Activated T-helper 1 cell treated with anti-CD3 and anti-CD28 coated beads, Interleukin-12 subunit alpha, Interleukin-12 subunit beta, Interleukin-2, Interleukin-4 antibody, amounts not matched to agents 30 ng/mL and 10 ng/mL and 1 ng/mL, durations not matched to agents 14 hours and 24 hours and 36 hours (primary cell): ENCODE measurements around the gene AVPR2. TPM values are rescaled to one million over a fixed set of nuclear protein-coding genes. Genes with fewer than 3 reads are reported as not detected.
A peak's percentile ranks its signal among the peaks of the same experiment; 100 is the strongest.

Source experiments
- DNase-seq: peaks from one replicate; pipeline ENCODE4 v3.0.0; 2021; ENCODE audit warnings: low spot score
- H3K27ac Mint-ChIP-seq: one replicate; pipeline ENCODE4 v1.8.0; 2021; ENCODE audit warnings: mild to moderate bottlenecking, mixed read lengths
- H3K27me3 Mint-ChIP-seq: one replicate; pipeline ENCODE4 v1.8.0; 2022; ENCODE audit warnings: mild to moderate bottlenecking, moderate library complexity, mixed read lengths; ENCODE audit not compliant: insufficient read depth
- H3K36me3 Mint-ChIP-seq: one replicate; pipeline ENCODE4 v1.8.0; 2021; ENCODE audit warnings: low read depth, mixed read lengths
- H3K4me1 Mint-ChIP-seq: one replicate; pipeline ENCODE4 v1.8.0; 2021; ENCODE audit warnings: low read depth, mixed read lengths
- H3K4me3 Mint-ChIP-seq: one replicate; pipeline ENCODE4 v1.8.0; 2021; ENCODE audit warnings: mild to moderate bottlenecking, moderate library complexity, mixed read lengths
- H3K9me3 Mint-ChIP-seq: one replicate; pipeline ENCODE4 v1.8.0; 2021; ENCODE audit warnings: mixed read lengths
- intact Hi-C: fragments of 100-400 bp; cut with micrococcal nuclease; formaldehyde crosslinking; loops from one replicate; pipeline ENCODE4 v1.15.1; 2024
- total RNA-seq: library from RNA; stranded (reverse); gene quantifications from 2 replicates; pipeline ENCODE4 v1.2.3, GENCODE V29; 2022

Gene AVPR2
- total RNA-seq, 1 donor from 2014 or later = not detected

- Mint-ChIP-seq H3K4me1 (peaks cover 27% of the 10 kb centered on the region), H3K4me3 (peak overlapping the region; percentile 91), H3K36me3 (peaks cover 9% of the 10 kb centered on the region), H3K9me3 (no peaks in the 10 kb centered on the region), H3K27ac (peak overlapping the region; percentile 97), H3K27me3 (no peaks in the 10 kb centered on the region)
- intact Hi-C loops = loop anchor here (2.0 to 10.0 kb wide), 4 partner anchors 165 to 550 kb away; partner anchors contain the start of genes ABCD1, BCAP31, LAGE3 and PLXNB3
- no peak for DNase-seq
These were observed 23.1 kb downstream of the AVPR2 start for GRCh38 chrX:153927672-153927921.

GRCh38 chrX:153927922-153928760, 23.7 kb downstream of the AVPR2 start:
- Mint-ChIP-seq H3K9me3 (no peaks in the 10 kb centered on the region), H3K27ac (peak overlapping the region; percentile 97), H3K4me3 (peak overlapping the region; percentile 91), H3K4me1 (peaks cover 24% of the 10 kb centered on the region), H3K36me3 (peaks cover 9% of the 10 kb centered on the region), H3K27me3 (no peaks in the 10 kb centered on the region)
- intact Hi-C loops = loop anchor here (1.0 to 10.0 kb wide), 8 partner anchors 43 to 549 kb away; partner anchors contain the start of genes ABCD1, BCAP31, CCNQ and HCFC1
- peak; percentile 91 for DNase-seq

GRCh38 chrX:153928846-153929245, 24.4 kb downstream of the AVPR2 start:
- Mint-ChIP-seq H3K4me1 (peaks cover 27% of the 10 kb centered on the region), H3K4me3 (peak overlapping the region; percentile 87), H3K27ac (peak overlapping the region; percentile 37), H3K27me3 (no peaks in the 10 kb centered on the region), H3K36me3 (peaks cover 9% of the 10 kb centered on the region), H3K9me3 (no peaks in the 10 kb centered on the region)
- intact Hi-C loops = loop anchor here (1.0 to 10.0 kb wide), 7 partner anchors 42 to 548 kb away; partner anchors contain the start of genes CCNQ, HCFC1, IDH3G and LAGE3
- DNase-seq = no peak

- Mint-ChIP-seq H3K4me3 (no peak overlapping the region), H3K36me3 (peaks cover 7% of the 10 kb centered on the region), H3K9me3 (no peaks in the 10 kb centered on the region), H3K4me1 (peaks cover 24% of the 10 kb centered on the region), H3K27ac (peak overlapping the region; percentile 37), H3K27me3 (no peaks in the 10 kb centered on the region)
- intact Hi-C loops = loop anchor here (2.0 to 10.0 kb wide), 4 partner anchors 167 to 548 kb away; partner anchors contain the start of genes LAGE3, PLXNB3 and RPL10
- DNase-seq = no peak
These were observed 25.1 kb downstream of the AVPR2 start for GRCh38 chrX:153929576-153929975.

- Mint-ChIP-seq H3K4me3 (no peak overlapping the region), H3K27ac (peak overlapping the region; percentile 23), H3K9me3 (no peaks in the 10 kb centered on the region), H3K4me1 (peaks cover 20% of the 10 kb centered on the region), H3K27me3 (no peaks in the 10 kb centered on the region), H3K36me3 (peaks cover 7% of the 10 kb centered on the region)
- no peak for DNase-seq
- intact Hi-C loops = no loop called here
These were observed 25.8 kb downstream of the AVPR2 start for GRCh38 chrX:153930011-153930910.

- no peak overlapping the region for H3K27ac Mint-ChIP-seq
These were observed 26.7 kb downstream of the AVPR2 start for GRCh38 chrX:153931151-153931550.

DNA sequence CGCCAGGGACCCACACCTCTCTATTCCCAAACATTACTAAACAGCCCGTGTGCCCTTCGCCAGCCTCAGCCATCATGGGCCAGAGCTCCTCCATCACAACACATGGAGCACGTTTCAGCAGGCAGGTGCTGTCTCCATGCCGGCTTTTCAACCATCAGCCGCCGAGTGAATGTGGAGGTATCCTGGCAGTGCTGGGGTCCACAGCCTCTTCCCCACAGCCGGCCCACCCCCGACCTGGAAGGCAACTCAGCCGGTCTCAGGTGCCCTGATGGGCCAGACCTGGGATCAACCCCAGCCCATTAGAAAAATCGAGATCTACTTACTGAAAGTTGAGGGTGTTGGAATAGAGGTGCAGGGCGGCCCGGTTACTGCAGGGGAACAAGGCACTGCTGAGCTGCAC, 27.3 kb downstream of the AVPR2 start:
- DNase-seq = no peak
- Mint-ChIP-seq H3K4me3 (no peak overlapping the region), H3K36me3 (peaks cover 7% of the 10 kb centered on the region), H3K27me3 (no peaks in the 10 kb centered on the region), H3K9me3 (no peaks in the 10 kb centered on the region), H3K27ac (no peak overlapping the region), H3K4me1 (peaks cover 15% of the 10 kb centered on the region)
- intact Hi-C loops = no loop called here

More at GRCh38 chrX:153931151-153931550, 26.7 kb downstream of the AVPR2 start:
- DNase-seq = no peak
- Mint-ChIP-seq H3K4me1 (peaks cover 15% of the 10 kb centered on the region), H3K27me3 (no peaks in the 10 kb centered on the region), H3K9me3 (no peaks in the 10 kb centered on the region), H3K36me3 (peaks cover 7% of the 10 kb centered on the region), H3K4me3 (peak overlapping the region; percentile 19)
- intact Hi-C loops = no loop called here

DNA sequence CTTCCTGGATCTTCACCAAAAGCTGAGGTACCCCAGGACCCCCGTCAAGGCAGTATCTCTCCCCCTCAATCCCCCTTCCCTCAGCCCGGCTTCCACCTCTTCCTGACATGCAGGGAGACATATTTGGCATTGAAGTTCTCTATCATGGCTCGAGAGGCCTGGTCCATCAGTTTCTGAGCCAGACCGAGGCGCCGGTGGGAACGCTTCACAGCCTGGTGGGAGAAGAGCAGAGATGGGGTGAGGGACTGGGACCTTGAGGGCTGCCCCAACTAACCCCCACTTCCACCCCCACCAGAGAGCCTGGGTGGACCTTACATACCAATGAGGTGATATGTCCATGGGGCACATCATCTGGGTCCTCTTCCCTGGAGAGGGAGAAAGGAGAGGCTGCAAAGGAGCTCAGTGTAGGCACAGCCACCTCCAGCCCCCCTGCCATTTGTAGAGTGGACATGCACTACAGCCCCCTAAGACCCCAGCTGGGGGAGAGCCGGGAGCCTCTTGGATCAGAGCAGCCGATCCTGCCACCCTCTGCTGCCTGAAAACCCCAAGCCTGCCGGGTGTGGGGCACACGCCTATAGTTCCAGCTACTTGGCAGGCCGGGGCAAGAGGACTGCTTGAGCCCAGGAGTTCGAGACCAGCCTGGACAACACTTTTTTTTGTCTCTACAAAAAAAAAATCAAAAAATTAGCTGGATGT, 27.9 kb downstream of the AVPR2 start:
- Mint-ChIP-seq H3K36me3 (peaks cover 7% of the 10 kb centered on the region), H3K9me3 (no peaks in the 10 kb centered on the region), H3K27me3 (no peaks in the 10 kb centered on the region), H3K4me1 (peaks cover 15% of the 10 kb centered on the region), H3K27ac (no peak overlapping the region), H3K4me3 (peak overlapping the region; percentile 88)
- DNase-seq = no peak
- intact Hi-C loops = no loop called here

- Mint-ChIP-seq H3K9me3 (no peaks in the 10 kb centered on the region), H3K27ac (peak overlapping the region; percentile 48), H3K4me3 (peak overlapping the region; percentile 88), H3K36me3 (peaks cover 5% of the 10 kb centered on the region), H3K27me3 (no peaks in the 10 kb centered on the region), H3K4me1 (peaks cover 15% of the 10 kb centered on the region)
- intact Hi-C loops = no loop called here
- DNase-seq = no peak
These were observed 29.3 kb downstream of the AVPR2 start for GRCh38 chrX:153933748-153934147.

- DNase-seq = no peak
- Mint-ChIP-seq H3K36me3 (peaks cover 5% of the 10 kb centered on the region), H3K4me1 (peaks cover 10% of the 10 kb centered on the region), H3K27ac (peak overlapping the region; percentile 67), H3K4me3 (peak overlapping the region; percentile 88), H3K9me3 (no peaks in the 10 kb centered on the region), H3K27me3 (no peaks in the 10 kb centered on the region)
- intact Hi-C loops = no loop called here
These were observed 29.8 kb downstream of the AVPR2 start for GRCh38 chrX:153934148-153934761.

DNA sequence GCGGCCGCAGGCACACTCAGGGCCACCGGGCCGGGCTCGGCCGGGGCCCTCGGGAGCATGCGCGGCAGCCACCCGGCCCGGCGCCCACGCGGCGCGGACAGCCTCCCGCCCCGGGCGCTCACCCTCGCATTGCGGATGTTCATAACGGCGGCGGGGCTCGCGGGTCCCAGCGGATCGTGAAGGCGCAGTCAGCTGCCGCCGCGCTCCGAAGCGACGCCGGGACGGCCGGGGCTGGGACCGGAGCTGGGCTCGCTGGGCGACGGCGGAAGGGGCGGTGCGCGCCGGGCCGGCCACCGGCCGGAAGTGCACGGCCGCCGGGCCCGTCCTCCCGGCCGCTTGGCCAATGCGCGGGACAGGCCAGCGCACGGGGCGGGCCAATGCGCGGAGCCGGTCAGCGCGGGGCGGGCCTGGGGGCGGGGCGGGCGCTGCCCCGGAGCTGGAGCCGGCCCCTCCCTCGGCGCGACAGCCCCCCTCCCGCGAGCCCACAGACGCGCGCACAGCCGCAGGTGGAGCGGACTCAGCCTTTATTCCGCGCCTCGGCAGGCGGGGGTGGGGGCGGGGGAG, 30.4 kb downstream of the AVPR2 start, which contains the start of gene NAA10:
Gene NAA10 (minus strand): TSS at position 276 of the 564 bp plus-strand sequence. CDS start 133 bp downstream, at position 143.
- intact Hi-C loops = loop anchor here (1.0 kb wide), 1 partner anchor 9 kb away; the partner anchor contains the start of gene ARHGAP4
- peaks cover 5% of the 10 kb centered on the region for H3K36me3 Mint-ChIP-seq
- DNase-seq = peak; percentile 55
- no peaks in the 10 kb centered on the region for H3K9me3 Mint-ChIP-seq
- H3K4me1 Mint-ChIP-seq = peaks cover 10% of the 10 kb centered on the region
- peak within 1 kb of the TSS; percentile 88 for H3K4me3 Mint-ChIP-seq
- H3K27ac Mint-ChIP-seq = peak within 1 kb of the TSS; percentile 67
- no peaks in the 10 kb centered on the region for H3K27me3 Mint-ChIP-seq
